HEK293 (cell line): ENCODE measurements around the gene ATP6V1G1.

Experiments used
- CTCF ChIP-seq: fragments of 450-650 bp; formaldehyde crosslinking; IDR thresholded peaks from 2 replicates; pipeline ENCODE4 v1.5.1; 2016; ENCODE audit warnings: missing biosample characterization, missing genetic modification characterization
- HOXA7 ChIP-seq: sonication (generic); formaldehyde crosslinking; IDR thresholded peaks from 2 replicates; pipeline ENCODE4 v1.8.1; 2022; ENCODE audit warnings: missing genetic modification reagents, borderline replicate concordance
- PBX3 ChIP-seq: sonication (generic); formaldehyde crosslinking; IDR thresholded peaks from 2 replicates; pipeline ENCODE4 v1.8.1; 2022; ENCODE audit warnings: mild to moderate bottlenecking, moderate library complexity, missing genetic modification reagents
- REPIN1 ChIP-seq: fragments of 450-650 bp; formaldehyde crosslinking; IDR thresholded peaks from 2 replicates; pipeline ENCODE4 v1.5.1; 2017; ENCODE audit warnings: missing biosample characterization, missing genetic modification characterization, low read depth
- ZNF112 ChIP-seq: fragments of 450-650 bp; formaldehyde crosslinking; IDR thresholded peaks from 2 replicates; pipeline ENCODE4 v1.5.0; 2017; ENCODE audit warnings: missing biosample characterization, missing genetic modification characterization
- ZNF473 ChIP-seq: fragments of 450-650 bp; formaldehyde crosslinking; IDR thresholded peaks from 2 replicates; pipeline ENCODE4 v1.5.1; 2017; ENCODE audit warnings: missing biosample characterization, missing genetic modification characterization
- ZSCAN18 ChIP-seq: fragments of 450-650 bp; formaldehyde crosslinking; IDR thresholded peaks from 2 replicates; pipeline ENCODE4 v1.5.1; 2016; ENCODE audit warnings: missing biosample characterization, missing genetic modification characterization

- no peak for TF ChIP-seq HOXA7
- TF ChIP-seq CTCF (tag by site-specific recombination) = no peak
- TF ChIP-seq ZNF473 (tag by site-specific recombination) = no peak
- TF ChIP-seq PBX3 (CRISPR knock-in tag) = no peak
- TF ChIP-seq ZSCAN18 (tag by site-specific recombination) = no peak
- no peak for TF ChIP-seq ZNF112 (tag by site-specific recombination)
- TF ChIP-seq REPIN1 (tag by site-specific recombination) = no peak
Measured at GRCh38 chr9:114607671-114608524, 20.3 kb downstream of the ATP6V1G1 start.
